GM18867 (cell line): ENCODE data around the gene WDR49.

Experiments used
- ATAC-seq: cut with Tn5 transposase; IDR thresholded peaks from one replicate; pipeline ENCODE4 v1.9.1; 2021; ENCODE audit warnings: mild to moderate bottlenecking, moderate library complexity; ENCODE audit not compliant: unreplicated experiment

Gene WDR49

GRCh38 chr3:167491621-167492020, 162.1 kb downstream of the WDR49 start:
- ATAC-seq = no peak

GRCh38 chr3:167489571-167489970, 164.2 kb downstream of the WDR49 start:
- no peak for ATAC-seq

GRCh38 chr3:167487556-167487955, 166.2 kb downstream of the WDR49 start:
- no peak for ATAC-seq

GRCh38 chr3:167484551-167484950, 169.2 kb downstream of the WDR49 start:
- no peak for ATAC-seq

GRCh38 chr3:167483708-167484475, 169.8 kb downstream of the WDR49 start:
- no peak for ATAC-seq

GRCh38 chr3:167481164-167481563, 172.6 kb downstream of the WDR49 start:
- no peak for ATAC-seq

- no peak for ATAC-seq
Observed at GRCh38 chr3:167480748-167481147, 173.0 kb downstream of the WDR49 start.

GRCh38 chr3:167473863-167474262, 179.9 kb downstream of the WDR49 start, which contains the start of gene SERPINI2:
Gene SERPINI2 (minus strand): TSS chr3:167474042. CDS start chr3:167471834, 2,208 bp downstream.
- no peak for ATAC-seq

- ATAC-seq = no peak
Observed at GRCh38 chr3:167469381-167469780, 184.4 kb downstream of the WDR49 start.

- no peak for ATAC-seq
Observed at GRCh38 chr3:167467848-167468611, 185.7 kb downstream of the WDR49 start.

GRCh38 chr3:167466966-167467365, 186.8 kb downstream of the WDR49 start:
- no peak for ATAC-seq

GRCh38 chr3:167456157-167456799, 197.5 kb downstream of the WDR49 start:
- ATAC-seq = no peak

GRCh38 chr3:167453815-167454214, 199.9 kb downstream of the WDR49 start:
- ATAC-seq = no peak

- no peak for ATAC-seq
Observed at GRCh38 chr3:167451282-167451681, 202.5 kb downstream of the WDR49 start.

GRCh38 chr3:167450675-167451074, 203.1 kb downstream of the WDR49 start:
- ATAC-seq = no peak

GRCh38 chr3:167450195-167450594, 203.5 kb downstream of the WDR49 start:
- peak; percentile 49 for ATAC-seq

- ATAC-seq = no peak
Observed at GRCh38 chr3:167445491-167445890, 208.3 kb downstream of the WDR49 start.

GRCh38 chr3:167441256-167441655, 212.5 kb downstream of the WDR49 start:
- ATAC-seq = no peak

GRCh38 chr3:167437428-167438139, 216.2 kb downstream of the WDR49 start:
- no peak for ATAC-seq
